ENCODE measurements around the gene IRS2. TPM values are rescaled to one million over a fixed set of nuclear protein-coding genes. Genes with fewer than 3 reads are reported as not detected.

IRS2 gene, protein sequence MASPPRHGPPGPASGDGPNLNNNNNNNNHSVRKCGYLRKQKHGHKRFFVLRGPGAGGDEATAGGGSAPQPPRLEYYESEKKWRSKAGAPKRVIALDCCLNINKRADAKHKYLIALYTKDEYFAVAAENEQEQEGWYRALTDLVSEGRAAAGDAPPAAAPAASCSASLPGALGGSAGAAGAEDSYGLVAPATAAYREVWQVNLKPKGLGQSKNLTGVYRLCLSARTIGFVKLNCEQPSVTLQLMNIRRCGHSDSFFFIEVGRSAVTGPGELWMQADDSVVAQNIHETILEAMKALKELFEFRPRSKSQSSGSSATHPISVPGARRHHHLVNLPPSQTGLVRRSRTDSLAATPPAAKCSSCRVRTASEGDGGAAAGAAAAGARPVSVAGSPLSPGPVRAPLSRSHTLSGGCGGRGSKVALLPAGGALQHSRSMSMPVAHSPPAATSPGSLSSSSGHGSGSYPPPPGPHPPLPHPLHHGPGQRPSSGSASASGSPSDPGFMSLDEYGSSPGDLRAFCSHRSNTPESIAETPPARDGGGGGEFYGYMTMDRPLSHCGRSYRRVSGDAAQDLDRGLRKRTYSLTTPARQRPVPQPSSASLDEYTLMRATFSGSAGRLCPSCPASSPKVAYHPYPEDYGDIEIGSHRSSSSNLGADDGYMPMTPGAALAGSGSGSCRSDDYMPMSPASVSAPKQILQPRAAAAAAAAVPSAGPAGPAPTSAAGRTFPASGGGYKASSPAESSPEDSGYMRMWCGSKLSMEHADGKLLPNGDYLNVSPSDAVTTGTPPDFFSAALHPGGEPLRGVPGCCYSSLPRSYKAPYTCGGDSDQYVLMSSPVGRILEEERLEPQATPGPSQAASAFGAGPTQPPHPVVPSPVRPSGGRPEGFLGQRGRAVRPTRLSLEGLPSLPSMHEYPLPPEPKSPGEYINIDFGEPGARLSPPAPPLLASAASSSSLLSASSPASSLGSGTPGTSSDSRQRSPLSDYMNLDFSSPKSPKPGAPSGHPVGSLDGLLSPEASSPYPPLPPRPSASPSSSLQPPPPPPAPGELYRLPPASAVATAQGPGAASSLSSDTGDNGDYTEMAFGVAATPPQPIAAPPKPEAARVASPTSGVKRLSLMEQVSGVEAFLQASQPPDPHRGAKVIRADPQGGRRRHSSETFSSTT (N-terminal part only)
- total RNA-seq (2022; extraction: Qiagen RNA extraction): 39.4 to 74.0 TPM (median 60.7 TPM) in 5 replicates

DNA sequence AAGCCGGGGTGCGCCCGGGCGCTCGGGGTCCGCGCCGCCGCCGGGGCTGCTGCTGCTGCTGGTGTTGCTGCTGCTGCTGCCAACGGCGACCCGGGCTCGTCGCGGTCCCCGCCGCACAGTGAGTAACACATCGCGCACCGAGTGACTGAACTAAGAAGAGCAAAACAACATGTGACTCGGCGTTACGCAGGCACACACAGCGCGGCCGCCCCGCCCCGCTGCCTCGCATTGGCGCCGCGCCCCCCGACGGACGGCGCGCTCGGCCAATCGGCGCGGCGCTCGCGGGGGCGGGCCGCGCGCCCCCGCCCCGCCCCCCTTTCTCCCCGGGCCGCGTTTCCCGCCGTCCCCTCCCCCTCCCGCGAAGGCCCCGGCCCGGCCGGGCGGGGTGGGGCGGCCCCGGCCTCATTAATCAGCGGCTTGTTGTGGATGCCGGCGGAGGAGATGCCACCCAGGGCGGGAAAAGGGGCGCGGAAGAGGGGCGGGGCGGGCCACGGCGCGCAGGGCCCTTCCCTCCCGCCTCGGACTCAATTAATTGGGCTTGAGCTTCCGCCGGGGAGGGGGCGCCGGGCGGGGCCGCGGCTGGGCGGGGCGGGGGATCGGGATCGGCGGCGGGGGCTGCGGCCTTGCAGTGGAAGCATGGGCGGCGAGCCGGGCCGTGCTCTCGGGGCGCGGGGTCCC, at the start of gene IRS2:
IRS2 (minus strand) TSS at position 127 of the 678 bp plus-strand sequence. CDS start 530 bp downstream, outside the sequence.

